Activated B cell treated with CpG ODN at 0.5 μM for 24 hours (primary cell): ENCODE results near the gene ERICH2. TPM values are rescaled to one million over a fixed set of nuclear protein-coding genes. Genes with fewer than 3 reads are reported as not detected.

ENCODE experiments used
- ATAC-seq: fragments of 200-7000 bp; cut with Tn5 transposase; one replicate; pipeline ENCODE4 v1.10.0; 2021; ENCODE audit warnings: low read depth, mild to moderate bottlenecking, moderate library complexity
- CTCF ChIA-PET: fragments of 350-600 bp; sonication (Branson Sonifier 250); formaldehyde crosslinking; loops from one replicate; lab custom pipeline; 2021; ENCODE audit warnings: antibody characterized with exemption; lab: Charles Lee
- POLR2A ChIA-PET: fragments of 350-600 bp; sonication (Branson Sonifier 250); formaldehyde crosslinking; loops from one replicate; lab custom pipeline; 2021; ENCODE audit warnings: antibody characterized with exemption; lab: Charles Lee
- DNase-seq: peaks from one replicate; pipeline ENCODE4 v3.0.0; 2022
- H3K27ac Mint-ChIP-seq: one replicate; pipeline ENCODE4 v1.8.0; 2020; ENCODE audit warnings: mixed read lengths
- H3K27me3 Mint-ChIP-seq: one replicate; pipeline ENCODE4 v1.8.0; 2021; ENCODE audit warnings: mixed read lengths
- H3K36me3 Mint-ChIP-seq: one replicate; pipeline ENCODE4 v1.8.0; 2021; ENCODE audit warnings: low read depth, mixed read lengths
- H3K4me1 Mint-ChIP-seq: one replicate; pipeline ENCODE4 v1.8.0; 2021; ENCODE audit warnings: mixed read lengths
- H3K4me3 Mint-ChIP-seq: one replicate; pipeline ENCODE4 v1.8.0; 2020; ENCODE audit warnings: mild to moderate bottlenecking, mixed read lengths
- H3K9me3 Mint-ChIP-seq: one replicate; pipeline ENCODE4 v1.8.0; 2020; ENCODE audit warnings: mixed read lengths
- intact Hi-C: fragments of 100-400 bp; cut with micrococcal nuclease; formaldehyde crosslinking; loops from one replicate; pipeline ENCODE4 v1.15.1; 2024
- total RNA-seq: library from RNA; stranded (reverse); gene quantifications from 2 replicates; pipeline ENCODE4 v1.2.3, GENCODE V29; 2022
- TF ChIP-seq, protein P1 (sequence below): fragments of 200-600 bp; IDR thresholded peaks from one replicate; pipeline ENCODE4 v1.8.0; 2022; ENCODE audit warnings: antibody characterized with exemption, mild to moderate bottlenecking

The ERICH2 gene, protein sequence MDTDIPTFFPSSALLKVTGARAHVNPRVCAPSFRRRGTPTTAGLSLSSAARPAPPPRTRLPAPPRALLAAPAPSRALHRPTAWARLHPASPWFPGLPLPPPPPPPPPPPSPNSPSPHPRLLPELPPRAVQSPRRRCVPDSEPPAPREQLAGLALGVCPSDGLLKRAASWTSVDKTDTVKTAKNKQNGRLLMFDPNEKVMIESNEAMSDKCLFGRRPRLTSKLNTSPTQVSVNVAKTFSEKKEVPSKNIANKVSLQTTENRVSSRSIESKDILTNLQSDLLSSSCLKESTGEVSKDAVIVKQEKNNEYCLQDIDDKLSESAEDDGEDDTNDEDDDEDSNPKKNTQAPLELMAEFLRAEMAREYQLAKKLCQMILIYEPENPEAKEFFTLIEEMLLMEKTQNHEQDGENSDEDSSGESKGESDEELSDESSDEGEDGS
- total RNA-seq = not detected in 2 replicates

DNA sequence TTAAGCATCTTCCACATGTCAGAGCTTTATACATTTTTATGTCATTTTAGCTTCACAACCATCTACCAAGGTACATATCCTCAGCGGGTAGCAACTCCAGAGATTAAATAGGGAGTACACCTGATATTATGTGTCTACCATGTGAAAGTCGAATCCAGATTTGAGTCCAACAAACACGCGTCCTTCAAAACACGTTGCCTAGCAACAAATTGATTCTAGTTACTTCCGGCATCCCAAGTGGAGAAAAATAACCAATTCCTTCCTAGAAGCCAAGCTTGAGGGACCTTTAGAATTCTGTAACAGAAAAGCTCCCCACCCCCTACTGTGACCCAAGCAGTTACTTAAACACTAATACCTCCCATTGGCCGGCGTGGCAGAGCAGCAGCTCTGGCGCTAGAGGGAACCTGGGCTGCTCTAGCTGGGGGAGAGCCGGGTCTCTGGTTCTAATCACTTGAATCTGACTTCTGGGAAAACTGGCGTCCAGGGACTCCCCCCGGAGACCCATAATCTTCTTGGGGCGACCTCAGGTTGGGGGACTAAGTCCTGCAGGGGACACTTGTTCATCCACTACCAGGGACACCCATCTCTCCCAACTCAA, at the start of gene ERICH2:
ERICH2 (plus strand) TSS at position 371 of the 598 bp plus-strand sequence. CDS start 304 bp downstream, outside the sequence.
- H3K4me1 Mint-ChIP-seq = peaks cover 14% of the 10 kb centered on the region
- no peaks in the 10 kb centered on the region for H3K9me3 Mint-ChIP-seq
- no peak for DNase-seq
- peak within 1 kb of the TSS; percentile 87 for H3K4me3 Mint-ChIP-seq
- H3K27me3 Mint-ChIP-seq = peaks cover 22% of the 10 kb centered on the region
- POLR2A ChIA-PET = interaction anchor here (0.7 to 1.8 kb wide), 2 partner anchors 46 to 159 kb away, joined by 3 to 4 read pairs; partner anchors contain the start of genes GAD1 and GORASP2
- TF ChIP-seq, protein P1, sequence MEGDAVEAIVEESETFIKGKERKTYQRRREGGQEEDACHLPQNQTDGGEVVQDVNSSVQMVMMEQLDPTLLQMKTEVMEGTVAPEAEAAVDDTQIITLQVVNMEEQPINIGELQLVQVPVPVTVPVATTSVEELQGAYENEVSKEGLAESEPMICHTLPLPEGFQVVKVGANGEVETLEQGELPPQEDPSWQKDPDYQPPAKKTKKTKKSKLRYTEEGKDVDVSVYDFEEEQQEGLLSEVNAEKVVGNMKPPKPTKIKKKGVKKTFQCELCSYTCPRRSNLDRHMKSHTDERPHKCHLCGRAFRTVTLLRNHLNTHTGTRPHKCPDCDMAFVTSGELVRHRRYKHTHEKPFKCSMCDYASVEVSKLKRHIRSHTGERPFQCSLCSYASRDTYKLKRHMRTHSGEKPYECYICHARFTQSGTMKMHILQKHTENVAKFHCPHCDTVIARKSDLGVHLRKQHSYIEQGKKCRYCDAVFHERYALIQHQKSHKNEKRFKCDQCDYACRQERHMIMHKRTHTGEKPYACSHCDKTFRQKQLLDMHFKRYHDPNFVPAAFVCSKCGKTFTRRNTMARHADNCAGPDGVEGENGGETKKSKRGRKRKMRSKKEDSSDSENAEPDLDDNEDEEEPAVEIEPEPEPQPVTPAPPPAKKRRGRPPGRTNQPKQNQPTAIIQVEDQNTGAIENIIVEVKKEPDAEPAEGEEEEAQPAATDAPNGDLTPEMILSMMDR = no peak
- intact Hi-C loops = loop anchor here (2.0 kb wide), 1 partner anchor 45 kb away; no protein-coding TSS in a partner anchor
- peak; percentile 67 for ATAC-seq
- H3K27ac Mint-ChIP-seq = no peak within 1 kb of the TSS
- no peaks in the 10 kb centered on the region for H3K36me3 Mint-ChIP-seq
- CTCF ChIA-PET = no interaction called here

- TF ChIP-seq, protein P1 = no peak
- ATAC-seq (no peak), DNase-seq (no peak)
- Mint-ChIP-seq H3K27ac (no peak overlapping the region), H3K27me3 (peaks cover 48% of the 10 kb centered on the region), H3K4me1 (no peaks in the 10 kb centered on the region), H3K4me3 (no peak overlapping the region), H3K36me3 (no peaks in the 10 kb centered on the region), H3K9me3 (no peaks in the 10 kb centered on the region)
- CTCF ChIA-PET = no interaction called here
- intact Hi-C loops = no loop called here
- POLR2A ChIA-PET = no interaction called here
Measured at GRCh38 chr2:170721678-170722077, 48.5 kb upstream of the ERICH2 start.

DNA sequence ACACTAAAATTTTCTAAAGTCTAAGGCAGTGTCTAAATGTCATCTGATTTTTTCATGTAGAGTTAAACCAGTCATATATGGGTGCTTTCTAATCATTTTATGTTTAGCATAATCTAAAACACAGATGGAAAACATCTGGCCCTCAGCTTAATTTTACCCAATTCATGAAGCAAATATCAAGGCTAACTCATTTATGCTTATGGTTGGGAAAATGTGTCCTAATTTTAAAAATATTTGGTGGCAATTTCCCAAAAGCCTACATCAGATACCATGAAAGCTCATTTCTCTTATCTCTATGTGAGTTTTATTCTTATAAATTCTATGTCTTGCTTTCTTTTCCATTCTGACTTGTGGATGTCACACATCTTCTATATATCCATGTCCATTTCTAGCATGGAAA, 47.9 kb upstream of the ERICH2 start:
- ATAC-seq (no peak), DNase-seq (no peak)
- ChIA-PET POLR2A (no interaction called here), CTCF (no interaction called here)
- no peak overlapping the region for H3K27ac Mint-ChIP-seq
- no peak overlapping the region for H3K4me3 Mint-ChIP-seq
- H3K9me3 Mint-ChIP-seq = no peaks in the 10 kb centered on the region
- intact Hi-C loops = no loop called here
- no peaks in the 10 kb centered on the region for H3K4me1 Mint-ChIP-seq
- H3K27me3 Mint-ChIP-seq = peaks cover 44% of the 10 kb centered on the region
- H3K36me3 Mint-ChIP-seq = no peaks in the 10 kb centered on the region
- TF ChIP-seq, protein P1 = no peak

DNA sequence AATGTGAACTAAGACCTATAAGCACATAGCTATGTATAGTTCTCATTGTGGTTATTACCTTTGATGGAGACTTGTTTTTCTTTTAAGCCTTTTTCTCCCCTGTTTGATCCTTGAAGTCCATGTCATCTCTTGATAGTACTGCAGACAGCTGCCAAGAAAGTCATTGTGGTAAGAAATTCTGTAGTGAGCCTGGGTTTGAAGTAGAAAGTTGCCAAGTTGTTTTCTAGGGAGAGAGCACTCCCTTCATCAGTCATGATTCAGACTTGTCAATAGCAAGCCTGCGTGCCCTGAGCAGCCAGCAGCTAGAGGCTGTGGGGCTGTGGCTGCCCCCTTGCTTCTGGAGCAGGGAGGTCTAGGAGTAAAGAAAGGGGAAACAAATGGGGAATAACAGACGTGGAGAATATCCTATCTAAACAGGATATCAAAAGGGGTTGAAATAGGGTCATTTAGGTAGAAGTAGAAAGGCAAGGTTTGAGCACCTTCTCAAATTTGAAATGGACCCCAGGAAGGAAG, 46.7 kb upstream of the ERICH2 start:
- no peaks in the 10 kb centered on the region for H3K9me3 Mint-ChIP-seq
- ATAC-seq (no peak), DNase-seq (no peak)
- TF ChIP-seq, protein P1 = no peak
- peaks cover 34% of the 10 kb centered on the region for H3K27me3 Mint-ChIP-seq
- H3K4me3 Mint-ChIP-seq = no peak overlapping the region
- no peaks in the 10 kb centered on the region for H3K36me3 Mint-ChIP-seq
- intact Hi-C loops = no loop called here
- H3K27ac Mint-ChIP-seq = no peak overlapping the region
- ChIA-PET POLR2A (no interaction called here), CTCF (no interaction called here)
- no peaks in the 10 kb centered on the region for H3K4me1 Mint-ChIP-seq
